Measurements from ENCODE around the gene TENT5C.

GRCh38 chr1:117592155-117592554 is 13.7 kb upstream of the TENT5C start:
- no peak for TF ChIP-seq POLR2A (IDR thresholded peaks at IDR 0.05)
- TF ChIP-seq, protein P1, sequence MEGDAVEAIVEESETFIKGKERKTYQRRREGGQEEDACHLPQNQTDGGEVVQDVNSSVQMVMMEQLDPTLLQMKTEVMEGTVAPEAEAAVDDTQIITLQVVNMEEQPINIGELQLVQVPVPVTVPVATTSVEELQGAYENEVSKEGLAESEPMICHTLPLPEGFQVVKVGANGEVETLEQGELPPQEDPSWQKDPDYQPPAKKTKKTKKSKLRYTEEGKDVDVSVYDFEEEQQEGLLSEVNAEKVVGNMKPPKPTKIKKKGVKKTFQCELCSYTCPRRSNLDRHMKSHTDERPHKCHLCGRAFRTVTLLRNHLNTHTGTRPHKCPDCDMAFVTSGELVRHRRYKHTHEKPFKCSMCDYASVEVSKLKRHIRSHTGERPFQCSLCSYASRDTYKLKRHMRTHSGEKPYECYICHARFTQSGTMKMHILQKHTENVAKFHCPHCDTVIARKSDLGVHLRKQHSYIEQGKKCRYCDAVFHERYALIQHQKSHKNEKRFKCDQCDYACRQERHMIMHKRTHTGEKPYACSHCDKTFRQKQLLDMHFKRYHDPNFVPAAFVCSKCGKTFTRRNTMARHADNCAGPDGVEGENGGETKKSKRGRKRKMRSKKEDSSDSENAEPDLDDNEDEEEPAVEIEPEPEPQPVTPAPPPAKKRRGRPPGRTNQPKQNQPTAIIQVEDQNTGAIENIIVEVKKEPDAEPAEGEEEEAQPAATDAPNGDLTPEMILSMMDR (IDR thresholded peaks at IDR 0.05): no peak
